A549 treated with DMSO at 1 μM for 4 hours (cell line): ENCODE data around the gene ATRNL1. TPM values are rescaled to one million over a fixed set of nuclear protein-coding genes. Genes with fewer than 3 reads are reported as not detected.

Experiments
- total RNA-seq: library from RNA; stranded (reverse); fragments of 200-300 nt; extraction: Qiagen RNA extraction; gene quantifications from 5 replicates; pipeline ENCODE4 v1.2.3, GENCODE V29; 2022; ENCODE audit warnings: low read depth

The ATRNL1 gene
- total RNA-seq, result 0.16 to 0.45 TPM (median 0.25 TPM) in 5 replicates

GRCh38 chr10:115093286-115093775 lies at the start of gene ATRNL1:
Gene ATRNL1, plus strand, starts transcription at chr10:115093365. Its CDS starts 386 bp downstream, at chr10:115093751.

Other genes with a start within 250 kb of the ATRNL1 start
- 13.5 to 22.4 TPM (median 16.7 TPM) in 5 replicates for gene TRUB1, start 155.2 kb upstream of the ATRNL1 start, total RNA-seq